Heart left ventricle (tissue), 16 donors: ENCODE data around the gene RNF181. TPM values are rescaled to one million over a fixed set of nuclear protein-coding genes. Genes with fewer than 3 reads are reported as not detected.

Experiments
- ATAC-seq, 4 donors: fragments of 200-7000 bp; cut with Tn5 transposase; one replicate each; pipeline ENCODE4 v1.9.1; 2020 to 2022; ENCODE audit warnings: moderate library complexity in 4 of 4, mild to moderate bottlenecking in 3 of 4, moderate number of reproducible peaks in 1 of 4
- DNase-seq, 5 donors: peaks; one replicate each; pipeline ENCODE4 v3.0.0-alpha.2; 2020
- H3K27ac ChIP-seq, 12 donors: fragments of 200-600 bp; sonication (generic) in 4 of 12; one replicate each; pipeline versions ENCODE4 v1.5.0 to v1.8.0; 2016 to 2022; ENCODE audit warnings: mild to moderate bottlenecking in 2 of 12
- H3K27me3 ChIP-seq, 9 donors: fragments of 200-600 bp; sonication (generic) in 2 of 9; one replicate each; pipeline versions ENCODE4 v1.5.1 to v1.8.0; 2016 to 2022; ENCODE audit warnings: mild to moderate bottlenecking in 3 of 9
- H3K36me3 ChIP-seq, 9 donors: fragments of 200-600 bp; sonication (generic) in 2 of 9; one replicate each; pipeline versions ENCODE4 v1.5.0 to v1.8.0; 2018 to 2022; ENCODE audit warnings: mild to moderate bottlenecking in 2 of 9
- H3K4me1 ChIP-seq, 12 donors: fragments of 200-600 bp; sonication (generic) in 4 of 12; one replicate each; pipeline versions ENCODE4 v1.5.0 to v1.8.0; 2016 to 2022; ENCODE audit warnings: mild to moderate bottlenecking in 3 of 12
- H3K4me3 ChIP-seq, 12 donors: fragments of 200-600 bp; sonication (generic) in 4 of 12; one replicate each; pipeline versions ENCODE4 v1.5.0 to v1.8.0; 2017 to 2022; ENCODE audit warnings: mild to moderate bottlenecking in 9 of 12, moderate library complexity in 4 of 12
- H3K9me3 ChIP-seq, 12 donors: fragments of 200-600 bp; sonication (generic) in 4 of 12; one replicate each; pipeline versions ENCODE4 v1.5.0 to v1.8.0; 2016 to 2022; ENCODE audit warnings: mild to moderate bottlenecking in 1 of 12
- POLR2A ChIP-seq, 2 donors: fragments of 450-650 bp; IDR thresholded peaks; one replicate each; pipeline ENCODE4 v1.6.1; 2017; ENCODE audit warnings: antibody characterized with exemption in 2 of 2, mild to moderate bottlenecking in 2 of 2, moderate library complexity in 2 of 2
- WGBS, 4 donors: extraction: QIAGEN DNeasy Blood & Tissue Kit in 2 of 4; methylation state at CpG; one replicate each; pipeline versions ENCODE4 v1.1.5 to v1.1.7; 2013 to 2018; 5-methylcytosine and 5-hydroxymethylcytosine counted together
- intact Hi-C, 10 donors: fragments of 100-400 bp; cut with DNase I; formaldehyde crosslinking; loops; one replicate each; pipeline versions ENCODE4 v1.11.1 to v1.14.2; 2022
- polyA plus RNA-seq, 2 donors: library from polyadenylated mRNA; stranded (reverse); fragments of 200-250 nt; gene quantifications; one replicate each; pipeline ENCODE4 v1.2.3, GENCODE V29; 2013
- total RNA-seq, 9 donors: library from RNA; depleted of rRNA in 2 of 9; stranded (reverse); fragments of >200 nt in 2 of 9; fragmentation: NEBNext Ultra II Directional in 3 of 9; extraction: Animal tissue kit (Norgen Biotek cat#: 25700) in 3 of 9; gene quantifications; one replicate each; pipeline versions ENCODE4 v1.1.0 to v1.2.4, GENCODE V29; 2016 to 2023
- TF ChIP-seq, protein P1 (sequence below), 12 donors: fragments of 200-600 bp; sonication (generic) in 4 of 12; IDR thresholded peaks; one replicate each; pipeline versions ENCODE4 v1.5.0 to v1.8.0; 2018 to 2022; ENCODE audit warnings: antibody characterized with exemption in 12 of 12, mild to moderate bottlenecking in 5 of 12
- donor health status: ischemic (EF 13 %, LVEDD 7.1; RV severe dilation, severe dysfunction).
- donor health status: healthy with polysubstance abuse.
- donor health status: DM: no; HTN: yes; CAD: no.
- donor health status: DM: no; HTN: no; CAD: no.
- donor health status: ischemic (EF 25% LVEDD 6.9; RV normal size, moderate dysfunction).
- donor health status: ischemic (EF 25% LVEDD 5.7; RV mildly dilated, moderate dysfunction).
- donor health status: healthy.
- donor health status: DM: yes; HTN: yes; CAD: no.
- donor health status: ischemic (EF 35%, LVEDD 5.7; RV mildly dilated, moderate dysfunction).
- donor health status: nonischemic (EF 11% LVEDD 7.7; RV severe dilation, severe dysfunction).
- donor health status: DM: yes; HTN: yes; CAD: no.
- donor health status: PGD.
- donor health status: ischemic (EF 29% LVEDD 5.4; RV normal size, mild dysfunction).
- donor health status: nonischemic (EF 23%, LVEDD 6.1; RV moderate dilation, normal function).

RNF181 gene
- total and polyA plus RNA-seq, 11 donors: 77.7 to 235 (median 104) TPM

GRCh38 chr2:85583667-85584353 lies 11.7 kb upstream of the RNF181 start:
- 26 to 33% (median 29%) methylated on average over 13 to 16 of the region's 16 CpGs for WGBS, 4 donors
- Histone ChIP-seq H3K4me3 (peak overlapping the region; percentile 50 to 90 (median 74)), H3K27ac (peak overlapping the region; percentile 87 to 97 (median 94)), H3K4me1 (peaks cover 7 to 89% (median 55%) of the 10 kb centered on the region in 12 donors), H3K9me3 (no peaks in the 10 kb centered on the region), H3K27me3 (no peaks in the 10 kb centered on the region), H3K36me3 (peaks cover 0 to 11% (median 0%) of the 10 kb centered on the region in 9 donors)
- intact Hi-C loops: no loop called here
- no peak for ATAC-seq
- no peak for DNase-seq
- TF ChIP-seq, protein P1, sequence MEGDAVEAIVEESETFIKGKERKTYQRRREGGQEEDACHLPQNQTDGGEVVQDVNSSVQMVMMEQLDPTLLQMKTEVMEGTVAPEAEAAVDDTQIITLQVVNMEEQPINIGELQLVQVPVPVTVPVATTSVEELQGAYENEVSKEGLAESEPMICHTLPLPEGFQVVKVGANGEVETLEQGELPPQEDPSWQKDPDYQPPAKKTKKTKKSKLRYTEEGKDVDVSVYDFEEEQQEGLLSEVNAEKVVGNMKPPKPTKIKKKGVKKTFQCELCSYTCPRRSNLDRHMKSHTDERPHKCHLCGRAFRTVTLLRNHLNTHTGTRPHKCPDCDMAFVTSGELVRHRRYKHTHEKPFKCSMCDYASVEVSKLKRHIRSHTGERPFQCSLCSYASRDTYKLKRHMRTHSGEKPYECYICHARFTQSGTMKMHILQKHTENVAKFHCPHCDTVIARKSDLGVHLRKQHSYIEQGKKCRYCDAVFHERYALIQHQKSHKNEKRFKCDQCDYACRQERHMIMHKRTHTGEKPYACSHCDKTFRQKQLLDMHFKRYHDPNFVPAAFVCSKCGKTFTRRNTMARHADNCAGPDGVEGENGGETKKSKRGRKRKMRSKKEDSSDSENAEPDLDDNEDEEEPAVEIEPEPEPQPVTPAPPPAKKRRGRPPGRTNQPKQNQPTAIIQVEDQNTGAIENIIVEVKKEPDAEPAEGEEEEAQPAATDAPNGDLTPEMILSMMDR (IDR thresholded peaks at IDR 0.05): no peak
- TF ChIP-seq POLR2A (IDR thresholded peaks at IDR 0.05): no peak

DNA sequence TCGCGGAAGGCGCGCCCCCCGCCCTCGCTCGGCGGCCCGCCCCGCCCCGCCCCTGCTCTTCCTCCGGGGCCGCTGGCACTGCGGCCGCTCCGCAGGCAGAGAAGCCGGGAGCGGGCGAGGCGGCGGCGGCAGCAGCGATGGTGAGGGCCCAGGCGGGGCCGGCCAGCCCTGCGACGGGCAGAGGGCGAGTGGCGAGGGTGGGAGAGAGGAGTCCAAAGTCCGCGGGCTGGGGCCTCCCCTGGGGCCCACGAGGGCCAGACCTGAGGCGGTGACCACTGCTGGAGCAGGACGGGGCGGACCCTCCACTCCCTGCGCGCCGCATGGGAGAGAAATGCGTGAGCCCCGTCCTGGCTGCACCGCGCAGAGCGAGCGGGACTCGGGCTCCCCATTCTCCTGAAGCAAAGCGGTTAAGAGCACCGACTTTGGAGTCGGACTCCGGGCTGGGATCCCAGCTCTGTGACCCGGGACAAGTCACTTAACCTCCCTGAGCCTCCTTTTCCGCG lies 11.1 kb upstream of the RNF181 start, which contains the start of gene VAMP5:
Gene VAMP5, plus strand, starts transcription at position 78 of the 503 bp plus-strand sequence. Its CDS starts 60 bp downstream, at position 138.
- ATAC-seq (peak; percentile 30 to 65 (median 54)), DNase-seq (peak; percentile 44 to 76 (median 63))
- Histone ChIP-seq H3K9me3 (no peaks in the 10 kb centered on the region), H3K4me3 (peak within 1 kb of the TSS; percentile 50 to 90 (median 74)), H3K36me3 (peaks cover 0 to 11% (median 0%) of the 10 kb centered on the region in 9 donors), H3K27ac (peak within 1 kb of the TSS; percentile 87 to 97 (median 94)), H3K4me1 (peaks cover 7 to 90% (median 58%) of the 10 kb centered on the region in 12 donors), H3K27me3 (no peaks in the 10 kb centered on the region)
- 5 to 7% (median 7%) methylated on average over 37 to 52 of the region's 52 CpGs for WGBS, 4 donors
- intact Hi-C loops: no loop called here
- TF ChIP-seq, protein P1 (IDR thresholded peaks at IDR 0.05): no peak
- TF ChIP-seq POLR2A (IDR thresholded peaks at IDR 0.05): peak in 1 of 2 donors; percentile 75

DNA sequence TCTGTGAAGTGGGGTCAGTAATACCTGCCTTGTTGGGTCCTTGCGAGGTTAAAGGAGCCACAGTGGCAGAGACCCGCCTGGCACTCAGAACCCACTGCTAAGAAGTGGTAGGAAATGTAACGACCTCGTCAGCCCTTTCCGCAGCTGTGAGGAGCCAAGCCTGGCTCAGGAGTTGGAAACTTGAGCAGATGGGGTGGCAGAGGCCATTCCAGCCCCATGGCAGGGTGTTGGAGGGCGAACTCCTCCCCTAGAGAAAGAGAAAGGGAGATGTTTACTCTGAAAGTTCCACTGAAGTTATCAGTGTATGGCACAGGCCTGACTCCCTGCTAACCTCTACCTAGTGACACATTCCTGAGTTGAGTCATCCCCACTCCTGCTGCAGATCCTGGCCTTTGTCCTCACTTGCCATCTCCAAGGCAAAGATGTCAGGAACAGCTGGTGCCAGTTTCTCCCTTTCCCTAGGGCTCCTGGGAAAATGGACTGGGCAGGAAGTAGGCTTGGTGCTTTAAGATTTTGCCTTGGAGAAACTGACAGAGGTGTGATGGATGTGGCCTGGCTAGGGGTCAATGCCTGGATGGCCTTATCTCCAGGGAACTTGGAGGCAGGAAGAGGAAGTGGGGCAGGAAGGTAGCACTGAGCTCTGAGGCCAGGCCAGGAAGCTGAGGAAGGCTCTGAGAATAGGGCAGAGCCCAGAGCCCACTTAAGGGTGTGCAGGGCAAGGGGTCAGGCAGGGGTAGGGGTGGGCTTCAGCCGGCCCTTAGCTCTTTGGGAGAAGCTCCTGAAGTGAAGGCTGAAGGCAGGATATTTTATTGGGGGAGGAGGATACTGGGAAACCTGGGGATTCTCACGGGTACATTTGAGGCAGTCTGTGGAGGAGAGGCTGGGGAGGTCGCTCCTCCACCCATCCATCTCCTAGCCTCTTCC lies 10.4 kb upstream of the RNF181 start:
- intact Hi-C loops: no loop called here
- peak in 4 of 5 donors; percentile 45 to 65 (median 54) for DNase-seq
- TF ChIP-seq POLR2A (IDR thresholded peaks at IDR 0.05): no peak
- TF ChIP-seq, protein P1 (IDR thresholded peaks at IDR 0.05): no peak
- Histone ChIP-seq H3K9me3 (no peaks in the 10 kb centered on the region), H3K4me3 (peak overlapping the region; percentile 50 to 90 (median 74)), H3K27ac (peak overlapping the region; percentile 87 to 97 (median 94)), H3K36me3 (peaks cover 0 to 11% (median 0%) of the 10 kb centered on the region in 9 donors), H3K27me3 (no peaks in the 10 kb centered on the region), H3K4me1 (peaks cover 10 to 90% (median 60%) of the 10 kb centered on the region in 12 donors)
- ATAC-seq: peak; percentile 28 to 74 (median 70)
- WGBS, 4 donors: 30 to 45% (median 38%) methylated on average over 9 of the region's 9 CpGs
